NCI-H510A (cell line): ENCODE data around the gene FZD8.

ENCODE experiments used
- DNase-seq: peaks from one replicate; lab custom pipeline; 2025; lab: John Stamatoyannopoulos, UW

FZD8 gene

GRCh38 chr10:35606430-35606829 lies 35.7 kb downstream of the FZD8 start:
- DNase-seq, result no peak

- no peak for DNase-seq
Observed at GRCh38 chr10:35605191-35605590, 36.9 kb downstream of the FZD8 start, which contains the start of gene GJD4. GJD4 (plus strand) TSS chr10:35605341; CDS start chr10:35605568, 227 bp downstream.

- DNase-seq, result no peak
Observed at GRCh38 chr10:35600193-35600592, 41.9 kb downstream of the FZD8 start.

DNA sequence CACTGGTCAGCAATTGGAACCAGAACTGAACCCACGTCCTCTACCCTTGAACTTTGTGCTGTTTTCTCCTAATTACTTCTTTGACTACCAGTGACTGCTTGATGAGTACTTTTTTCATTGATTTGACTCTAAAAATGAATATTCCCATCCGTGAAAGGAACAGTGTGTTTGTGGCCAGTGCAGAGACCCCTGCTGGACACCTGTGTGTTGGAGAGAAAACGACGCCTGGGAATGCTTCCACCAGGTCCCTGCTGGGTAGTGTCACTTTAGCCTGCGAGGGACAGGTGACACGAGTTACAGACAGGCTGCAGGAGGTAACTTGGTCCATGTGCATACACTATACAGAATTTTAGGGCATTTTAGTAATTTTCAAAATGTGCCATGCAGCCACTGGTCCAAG lies 43.7 kb downstream of the FZD8 start:
- DNase-seq, result no peak

DNA sequence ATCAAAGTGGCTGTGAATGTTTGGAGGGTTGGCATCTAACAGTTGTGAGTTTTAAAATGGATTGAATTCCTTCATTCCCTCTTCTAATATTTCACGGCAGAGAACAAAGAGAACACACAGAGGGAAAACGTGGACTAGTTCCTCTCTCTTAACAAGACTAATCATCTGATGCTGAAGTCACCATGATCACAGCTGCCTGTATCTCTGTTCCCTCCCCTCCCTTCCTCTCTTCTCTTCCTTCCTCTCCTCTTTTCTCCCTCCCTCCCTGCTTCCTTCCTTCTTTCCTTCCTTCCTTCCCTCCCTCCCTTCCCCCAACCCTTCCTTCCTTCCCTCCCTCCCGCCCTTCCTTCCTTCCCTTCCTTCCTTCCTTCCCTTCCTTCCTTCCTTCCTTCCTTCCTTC lies 47.0 kb downstream of the FZD8 start:
- no peak for DNase-seq

DNA sequence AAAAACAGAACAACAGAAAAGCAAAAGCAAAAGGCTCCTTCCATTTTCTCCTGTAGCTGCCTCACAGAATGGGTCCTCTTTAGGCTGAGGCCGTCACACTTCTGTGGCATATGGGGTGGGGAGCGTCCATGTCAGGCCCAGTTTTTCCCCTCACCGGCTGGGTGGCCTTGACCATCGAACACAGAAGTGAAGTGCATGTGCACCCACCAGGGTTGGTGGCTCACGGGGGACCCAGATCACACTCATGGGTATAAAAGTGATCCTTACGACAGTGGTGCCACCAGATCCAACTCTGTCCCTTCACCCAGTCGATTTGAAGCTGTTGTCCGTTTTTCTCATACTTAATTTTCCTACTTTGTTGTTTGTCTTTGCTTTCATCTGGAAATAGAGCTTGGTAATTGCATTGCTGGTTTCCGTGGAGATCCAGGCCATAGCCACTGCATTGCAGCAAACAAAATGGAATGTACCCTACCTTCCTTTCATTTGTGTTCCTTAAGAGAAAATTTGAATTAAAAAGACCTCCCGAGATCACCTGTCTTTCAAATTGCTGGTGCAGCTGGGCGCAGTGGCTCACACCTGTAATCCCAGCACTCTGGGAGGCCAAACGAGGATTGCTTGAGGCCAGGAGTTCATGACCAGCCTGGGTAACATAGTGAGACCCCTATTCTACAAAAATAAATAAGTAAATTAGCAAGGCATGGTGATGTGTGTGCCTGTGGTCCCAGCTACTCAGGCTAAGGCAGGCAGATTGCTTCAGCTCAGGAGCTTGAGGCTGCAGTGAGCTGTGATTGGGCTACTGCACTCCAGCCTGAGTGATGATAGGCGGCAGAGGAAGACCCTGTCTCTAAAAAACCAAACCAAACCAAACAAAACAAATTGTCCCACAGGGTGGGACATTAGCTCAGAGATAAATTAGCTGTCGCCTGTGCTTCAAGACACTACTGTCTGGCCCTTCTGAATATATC lies 47.7 kb downstream of the FZD8 start:
- DNase-seq, result no peak

DNA sequence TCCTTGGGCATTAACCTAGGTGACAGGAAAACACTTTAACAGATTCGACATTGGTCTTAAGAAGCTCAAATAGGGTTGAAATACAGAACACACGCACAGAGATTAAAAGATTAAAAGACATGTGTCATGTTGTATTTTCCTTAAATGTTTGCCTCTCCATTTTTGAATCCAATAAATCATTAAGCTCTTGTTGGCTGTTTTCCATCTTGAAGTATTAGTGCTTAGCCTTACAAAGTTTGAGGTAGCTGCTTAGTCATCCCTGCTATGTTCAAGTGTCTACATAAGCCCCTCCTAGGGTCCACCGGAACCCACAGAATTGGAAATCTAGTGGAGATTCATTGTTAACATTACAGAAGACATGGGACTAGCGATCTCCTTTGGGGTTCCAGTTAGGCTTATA lies 49.7 kb downstream of the FZD8 start:
- no peak for DNase-seq

DNA sequence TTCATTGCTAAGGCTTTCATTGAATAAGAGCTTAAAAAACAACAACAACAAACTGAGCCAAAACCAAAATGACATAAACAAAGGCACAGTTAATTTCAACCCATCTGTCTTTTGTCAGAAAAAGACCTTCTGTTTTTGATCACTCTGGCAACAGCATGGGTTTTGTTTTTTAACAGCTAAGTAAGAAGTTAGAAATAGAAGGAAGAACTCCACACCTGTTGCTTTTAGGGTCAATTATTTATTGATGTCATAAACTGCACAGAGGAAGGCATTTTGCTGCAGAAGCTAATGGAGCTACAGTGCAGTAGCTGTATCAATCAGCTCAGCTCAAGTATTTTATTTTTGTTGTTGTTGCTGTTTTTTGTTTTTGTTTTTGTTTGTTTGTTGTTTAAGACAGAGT lies 53.3 kb downstream of the FZD8 start:
- no peak for DNase-seq
